Astrocyte of the cerebellum (primary cell): ENCODE data around the gene GPR137B.

Experiments
- DNase-seq: peaks from one replicate; pipeline ENCODE4 v3.0.0-alpha.2; 2011; ENCODE audit warnings: low read depth
- H3K4me3 ChIP-seq: 2 replicates; pipeline ENCODE4 v1.5.1; 2011; ENCODE audit warnings: mild to moderate bottlenecking, low read depth, low read length, moderate library complexity
- CTCF ChIP-seq: IDR thresholded peaks from 2 replicates; pipeline ENCODE4 v1.5.1; 2012; ENCODE audit warnings: low read length, low read depth, moderate library complexity, mild to moderate bottlenecking; ENCODE audit errors: missing control alignments
- in situ Hi-C: cut with HindIII; loops from 2 replicates; pipeline ENCODE4 v1.10.0; 2017; ENCODE audit warnings: low sequenced_read_pairs

Gene GPR137B

GRCh38 chr1:236108027-236108648 is 34.2 kb upstream of the GPR137B start:
- no peak for DNase-seq
- no peak for TF ChIP-seq CTCF

GRCh38 chr1:236110137-236110536 is 32.2 kb upstream of the GPR137B start:
- in situ Hi-C loops, result no loop called here

More at GRCh38 chr1:236108027-236108648, 34.2 kb upstream of the GPR137B start:
- in situ Hi-C loops, result no loop called here
- no peak overlapping the region for H3K4me3 ChIP-seq

GRCh38 chr1:236111527-236112331 is 30.6 kb upstream of the GPR137B start:
- in situ Hi-C loops, result no loop called here

More at GRCh38 chr1:236110137-236110536, 32.2 kb upstream of the GPR137B start:
- H3K4me3 ChIP-seq, result no peak overlapping the region
- DNase-seq, result no peak
- no peak for TF ChIP-seq CTCF

GRCh38 chr1:236112332-236112627 is 30.1 kb upstream of the GPR137B start:
- TF ChIP-seq CTCF, result no peak
- in situ Hi-C loops, result no loop called here
- no peak for DNase-seq
- H3K4me3 ChIP-seq, result no peak overlapping the region

More at GRCh38 chr1:236111527-236112331, 30.6 kb upstream of the GPR137B start:
- no peak for TF ChIP-seq CTCF
- no peak for DNase-seq
- H3K4me3 ChIP-seq, result no peak overlapping the region

GRCh38 chr1:236113324-236114032 is 28.9 kb upstream of the GPR137B start:
- TF ChIP-seq CTCF, result no peak
- H3K4me3 ChIP-seq, result no peak overlapping the region
- in situ Hi-C loops, result no loop called here
- DNase-seq, result no peak

GRCh38 chr1:236114076-236114747 is 28.1 kb upstream of the GPR137B start:
- no peak for TF ChIP-seq CTCF
- DNase-seq, result no peak
- in situ Hi-C loops, result no loop called here

More at GRCh38 chr1:236114076-236114747, 28.1 kb upstream of the GPR137B start:
- H3K4me3 ChIP-seq, result no peak overlapping the region
